ENCODE data around the gene HERC4.
"Not testable (repeated sequence)": the region's sequence is repeated elsewhere in the genome, so short reads cannot be mapped to it uniquely, and the experiment has no call there.

Gene HERC4

DNA sequence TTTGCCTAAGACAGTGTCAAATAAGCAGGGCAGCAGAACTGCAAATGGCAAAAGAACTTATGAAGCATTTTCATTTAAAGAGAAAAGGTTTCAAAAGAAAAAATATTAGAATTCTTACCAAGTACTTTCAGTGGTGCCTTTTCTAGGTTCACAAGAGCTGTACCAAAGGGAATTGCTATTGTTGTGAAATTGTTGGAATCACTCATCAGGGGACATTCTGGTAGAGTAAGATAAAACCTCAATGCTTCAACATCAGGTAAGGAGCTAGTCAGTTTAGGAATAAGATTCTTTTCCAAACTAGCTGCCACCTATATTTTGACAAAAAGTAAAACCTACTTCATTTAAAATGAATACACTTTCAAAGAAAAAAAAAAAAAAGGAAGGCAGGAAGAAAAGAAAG, 85.0 kb downstream of the HERC4 start:
- Histone ChIP-seq H3K27me3 (ENCODE audit: insufficient read depth, low read length) (no peaks in the 10 kb centered on the region), H3K27ac (ENCODE audit: low read depth, low read length) (no peak overlapping the region), H3K9ac (ENCODE audit: low read depth, low read length) (no peak overlapping the region), H3K4me3 (ENCODE audit: low read length) (no peak overlapping the region), H3K36me3 (ENCODE audit: insufficient read depth, low read length) (peaks cover 84% of the 10 kb centered on the region), H3K4me1 (ENCODE audit: insufficient read depth, low read length) (no peaks in the 10 kb centered on the region), H3K9me3 (ENCODE audit: insufficient read depth, low read depth, low read length) (no peaks in the 10 kb centered on the region)

DNA sequence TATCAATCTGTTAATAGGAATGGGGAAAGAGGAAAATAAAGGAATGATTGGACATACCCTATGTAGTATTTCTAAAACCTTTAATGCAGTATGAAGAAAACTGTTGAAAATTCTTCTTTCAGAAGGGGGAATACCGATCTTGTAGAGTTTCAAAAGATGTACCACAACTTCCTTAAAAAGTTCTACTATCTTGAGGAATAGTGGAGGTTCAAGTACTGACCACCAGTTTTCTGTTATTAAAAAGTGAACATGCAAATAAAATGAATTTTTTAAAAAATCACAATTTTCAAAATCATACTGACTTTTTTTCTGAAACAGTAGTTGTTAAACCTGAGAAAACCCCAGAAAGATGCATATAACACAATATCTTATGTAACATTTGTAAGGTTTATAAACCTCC, 86.5 kb downstream of the HERC4 start:
- Histone ChIP-seq H3K27me3 (ENCODE audit: insufficient read depth, low read length) (no peaks in the 10 kb centered on the region), H3K4me1 (ENCODE audit: insufficient read depth, low read length) (no peaks in the 10 kb centered on the region), H3K27ac (ENCODE audit: low read depth, low read length) (no peak overlapping the region), H3K4me3 (ENCODE audit: low read length) (no peak overlapping the region), H3K9ac (ENCODE audit: low read depth, low read length) (no peak overlapping the region), H3K9me3 (ENCODE audit: insufficient read depth, low read depth, low read length) (no peaks in the 10 kb centered on the region), H3K36me3 (ENCODE audit: insufficient read depth, low read length) (peaks cover 78% of the 10 kb centered on the region)
- no CpG with 5 or more reads among the region's 1 CpG for whole genome bisulfite sequencing

DNA sequence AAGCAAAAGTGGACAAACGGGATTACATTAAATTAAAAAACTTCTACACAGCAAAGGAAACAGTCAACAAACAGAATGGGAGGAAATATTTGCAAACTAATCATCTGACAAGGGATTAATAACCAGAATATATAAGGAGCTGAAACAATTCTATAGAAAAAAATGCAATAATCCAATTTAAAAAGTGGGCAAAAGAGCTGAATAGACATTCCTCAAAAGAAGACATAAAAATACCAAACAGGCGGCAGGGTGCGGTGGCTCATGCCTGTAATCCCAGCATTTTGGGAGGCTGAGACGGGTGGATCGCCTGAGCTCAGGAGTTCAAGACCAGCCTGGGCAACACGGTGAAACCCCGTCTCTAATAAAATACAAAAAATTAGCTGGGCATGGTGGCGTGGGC, 92.5 kb downstream of the HERC4 start:
- peaks cover 61% of the 10 kb centered on the region for H3K36me3 ChIP-seq (ENCODE audit: insufficient read depth, low read length)

DNA sequence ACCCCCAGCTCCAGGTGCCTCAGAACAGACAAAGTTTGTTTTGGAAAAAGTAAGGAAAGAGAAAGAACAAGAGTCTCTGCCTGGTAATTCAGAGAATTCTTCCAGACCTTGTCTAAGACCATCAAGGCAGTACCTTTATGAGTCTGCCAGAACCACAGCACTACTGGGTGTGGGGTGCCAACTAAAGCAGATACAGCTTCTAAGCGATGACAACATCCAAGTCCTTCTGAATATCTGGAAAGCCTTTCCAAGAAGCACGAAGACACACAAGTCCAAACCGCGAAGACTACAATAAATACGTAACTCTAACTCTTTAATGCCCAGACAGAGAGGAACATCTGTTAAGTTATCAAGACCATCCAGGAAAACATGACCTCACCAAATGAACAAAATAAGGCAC, 96.3 kb downstream of the HERC4 start:
- H3K9ac ChIP-seq (ENCODE audit: low read depth, low read length), result no peak overlapping the region
- no peak overlapping the region for H3K4me3 ChIP-seq (ENCODE audit: low read length)
- 96% methylated on average over 5 of the region's 5 CpGs for WGBS
- no peak overlapping the region for H3K27ac ChIP-seq (ENCODE audit: low read depth, low read length)
- peaks cover 20% of the 10 kb centered on the region for H3K4me1 ChIP-seq (ENCODE audit: insufficient read depth, low read length)
- no peaks in the 10 kb centered on the region for H3K9me3 ChIP-seq (ENCODE audit: insufficient read depth, low read depth, low read length)
- no peaks in the 10 kb centered on the region for H3K27me3 ChIP-seq (ENCODE audit: insufficient read depth, low read length)
- H3K36me3 ChIP-seq (ENCODE audit: insufficient read depth, low read length), result peaks cover 40% of the 10 kb centered on the region

More for the DNA sequence above, 92.5 kb downstream of the HERC4 start:
- 97% methylated on average over 8 of the region's 8 CpGs for WGBS
- H3K4me3 ChIP-seq (ENCODE audit: low read length); H3K27me3 ChIP-seq (ENCODE audit: insufficient read depth, low read length); H3K9ac ChIP-seq (ENCODE audit: low read depth, low read length); H3K9me3 ChIP-seq (ENCODE audit: insufficient read depth, low read depth, low read length); H3K4me1 ChIP-seq (ENCODE audit: insufficient read depth, low read length); H3K27ac ChIP-seq (ENCODE audit: low read depth, low read length): not testable (repeated sequence)

DNA sequence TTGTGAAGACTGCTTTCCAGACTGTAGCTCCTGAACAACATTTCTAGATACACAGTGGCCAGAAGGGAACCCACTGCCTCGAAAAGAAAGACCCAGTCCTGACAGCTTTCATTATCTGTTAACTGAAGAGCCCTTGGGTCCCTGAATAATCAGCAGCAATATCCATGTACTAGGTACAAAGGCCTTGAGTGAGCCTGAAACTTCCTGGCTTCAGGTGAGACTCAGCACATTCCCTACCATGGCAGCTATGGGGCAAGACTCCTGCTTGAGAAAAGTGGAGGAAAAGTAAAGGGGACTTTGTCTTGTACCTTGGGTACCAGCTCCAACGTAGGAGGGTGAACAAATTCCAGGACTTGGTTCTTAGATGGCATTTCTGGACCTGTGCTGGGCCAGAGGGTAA, 97.8 kb downstream of the HERC4 start:
- Histone ChIP-seq H3K27ac (ENCODE audit: low read depth, low read length) (peak overlapping the region; percentile 80), H3K9ac (ENCODE audit: low read depth, low read length) (no peak overlapping the region; the same call in 1 of the 2 replicates), H3K4me3 (ENCODE audit: low read length) (no peak overlapping the region), H3K4me1 (ENCODE audit: insufficient read depth, low read length) (peaks cover 20% of the 10 kb centered on the region), H3K36me3 (ENCODE audit: insufficient read depth, low read length) (peaks cover 46% of the 10 kb centered on the region), H3K27me3 (ENCODE audit: insufficient read depth, low read length) (no peaks in the 10 kb centered on the region), H3K9me3 (ENCODE audit: insufficient read depth, low read depth, low read length) (peaks cover 4% of the 10 kb centered on the region; the same call in 1 of the 2 replicates)
- WGBS, result 90% methylated on average over 2 of the region's 2 CpGs

DNA sequence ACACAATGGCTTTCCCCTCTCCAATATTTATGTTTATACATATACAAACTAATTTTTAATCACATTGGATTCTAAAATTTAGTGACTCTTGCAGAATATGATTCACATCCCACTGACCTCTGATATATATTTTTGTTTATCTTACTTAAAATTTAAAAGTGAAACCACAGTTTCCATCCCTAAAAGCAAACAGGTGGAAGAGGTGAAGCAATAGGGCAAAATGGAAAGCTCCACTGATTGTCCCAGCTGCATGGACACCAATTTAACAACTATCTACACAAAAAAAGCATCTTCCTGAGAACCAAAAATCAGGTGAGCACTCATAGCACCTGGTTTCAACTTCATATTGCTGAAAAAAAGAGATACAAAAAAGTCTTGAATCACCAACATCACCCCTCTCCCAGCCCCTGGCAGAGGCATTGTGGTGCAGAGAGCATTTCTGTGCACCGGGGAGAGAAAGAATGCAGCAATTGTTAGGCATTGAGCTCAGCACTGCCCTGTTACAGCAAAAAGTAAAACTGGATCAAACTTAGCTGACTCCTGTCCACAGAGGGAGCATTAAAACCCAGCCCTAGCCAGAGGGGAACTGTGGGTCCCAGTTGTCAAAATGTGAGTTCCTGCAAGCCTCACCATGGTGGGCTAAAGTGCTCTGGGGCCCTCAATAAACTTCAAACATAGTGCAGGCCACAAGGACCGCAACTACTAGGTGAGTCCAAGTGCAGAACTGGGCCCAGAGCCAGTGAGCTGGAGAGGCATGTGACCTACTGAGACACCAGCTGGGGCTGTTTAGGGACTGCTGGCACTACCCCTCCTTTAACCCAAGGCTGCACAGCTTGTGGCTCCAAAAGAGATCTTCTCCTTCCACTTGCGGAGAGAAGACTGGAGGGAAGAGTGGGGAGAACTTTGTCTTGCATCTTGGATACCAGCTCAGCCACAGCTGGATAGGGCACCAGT, 98.5 kb downstream of the HERC4 start:
- no peaks in the 10 kb centered on the region for H3K27me3 ChIP-seq (ENCODE audit: insufficient read depth, low read length)
- H3K27ac ChIP-seq (ENCODE audit: low read depth, low read length), result peak overlapping the region; percentile 80; the same call in 1 of the 2 replicates
- H3K36me3 ChIP-seq (ENCODE audit: insufficient read depth, low read length), result peaks cover 50% of the 10 kb centered on the region
- peaks cover 20% of the 10 kb centered on the region for H3K4me1 ChIP-seq (ENCODE audit: insufficient read depth, low read length)
- H3K9me3 ChIP-seq (ENCODE audit: insufficient read depth, low read depth, low read length), result peaks cover 9% of the 10 kb centered on the region
- no peak overlapping the region for H3K4me3 ChIP-seq (ENCODE audit: low read length)
- no peak overlapping the region for H3K9ac ChIP-seq (ENCODE audit: low read depth, low read length)
- WGBS, result 73% methylated on average over 3 of the region's 3 CpGs

DNA sequence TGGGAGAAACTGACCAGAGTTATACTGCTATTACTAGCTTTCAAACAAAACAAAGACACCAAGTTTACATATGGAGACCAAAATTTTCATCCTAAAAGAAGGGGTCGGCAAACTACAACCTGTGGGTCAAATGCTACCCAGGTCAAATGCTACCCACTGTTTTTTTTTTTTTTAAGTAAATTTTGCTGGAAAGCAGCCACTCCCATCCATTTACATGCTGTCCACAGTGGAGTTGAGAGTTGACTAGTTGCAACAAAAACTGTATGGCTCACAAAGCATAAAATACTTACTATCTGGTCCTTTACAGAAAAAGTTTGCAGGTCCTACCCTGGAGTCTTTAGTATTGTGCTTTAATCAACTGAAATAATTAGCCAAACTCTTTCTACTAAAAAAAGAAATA, 99.2 kb downstream of the HERC4 start:
- Histone ChIP-seq H3K9ac (ENCODE audit: low read depth, low read length) (no peak overlapping the region), H3K4me1 (ENCODE audit: insufficient read depth, low read length) (peaks cover 20% of the 10 kb centered on the region), H3K9me3 (ENCODE audit: insufficient read depth, low read depth, low read length) (peaks cover 15% of the 10 kb centered on the region), H3K27me3 (ENCODE audit: insufficient read depth, low read length) (no peaks in the 10 kb centered on the region), H3K4me3 (ENCODE audit: low read length) (no peak overlapping the region), H3K36me3 (ENCODE audit: insufficient read depth, low read length) (peaks cover 52% of the 10 kb centered on the region), H3K27ac (ENCODE audit: low read depth, low read length) (peak overlapping the region; percentile 80; the same call in 1 of the 2 replicates)
- 46% methylated on average over 1 of the region's 1 CpG for WGBS

DNA sequence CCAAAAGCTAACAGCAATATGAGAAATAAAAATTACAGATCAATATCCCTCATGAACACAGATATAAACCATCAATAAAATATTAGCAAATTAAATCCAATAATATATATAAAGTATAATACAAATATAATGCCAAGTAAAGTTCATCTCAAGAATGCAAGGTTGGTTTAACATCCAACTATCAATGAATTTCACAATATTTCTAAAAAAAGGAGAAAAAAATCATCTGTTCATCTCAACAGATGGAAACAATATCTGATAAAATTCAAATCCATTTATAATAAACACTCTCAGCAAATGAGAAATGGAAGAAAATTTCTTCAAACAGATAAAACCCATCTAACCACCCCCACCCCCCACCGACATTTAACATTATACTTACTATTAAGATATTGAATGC, 103.8 kb downstream of the HERC4 start:
- H3K36me3 ChIP-seq (ENCODE audit: insufficient read depth, low read length), result peaks cover 27% of the 10 kb centered on the region
- no peak overlapping the region for H3K4me3 ChIP-seq (ENCODE audit: low read length)
- no peaks in the 10 kb centered on the region for H3K27me3 ChIP-seq (ENCODE audit: insufficient read depth, low read length)
- WGBS, result no CpG with 5 or more reads among the region's 1 CpG
- H3K9ac ChIP-seq (ENCODE audit: low read depth, low read length), result no peak overlapping the region
- peaks cover 11% of the 10 kb centered on the region for H3K4me1 ChIP-seq (ENCODE audit: insufficient read depth, low read length)
- no peak overlapping the region for H3K27ac ChIP-seq (ENCODE audit: low read depth, low read length)
- peaks cover 15% of the 10 kb centered on the region for H3K9me3 ChIP-seq (ENCODE audit: insufficient read depth, low read depth, low read length)

DNA sequence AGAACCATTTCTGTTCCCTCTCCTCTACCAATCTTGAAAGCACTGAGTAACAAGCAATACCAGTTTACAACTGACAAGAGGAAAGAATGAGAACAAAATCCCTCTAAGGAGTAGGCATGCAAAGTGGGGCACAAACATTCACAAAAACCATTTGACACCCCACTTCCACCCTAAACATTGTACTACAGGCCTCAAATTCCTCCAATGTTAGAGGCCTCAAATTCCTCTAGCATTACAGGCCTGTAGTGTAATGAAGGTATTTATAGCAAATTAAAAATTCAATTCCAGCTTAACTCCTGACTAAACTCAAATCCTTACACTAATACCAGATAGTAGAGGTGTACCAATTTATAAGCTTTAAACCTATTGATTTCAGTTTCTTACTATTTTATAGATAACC, 105.2 kb downstream of the HERC4 start:
- Histone ChIP-seq H3K27ac (ENCODE audit: low read depth, low read length) (no peak overlapping the region), H3K9me3 (ENCODE audit: insufficient read depth, low read depth, low read length) (peaks cover 15% of the 10 kb centered on the region), H3K4me1 (ENCODE audit: insufficient read depth, low read length) (0 out of 2 replicates have a peak, but pooled peaks cover 2% of the 10 kb centered on the region), H3K27me3 (ENCODE audit: insufficient read depth, low read length) (no peaks in the 10 kb centered on the region), H3K4me3 (ENCODE audit: low read length) (no peak overlapping the region), H3K36me3 (ENCODE audit: insufficient read depth, low read length) (peaks cover 42% of the 10 kb centered on the region), H3K9ac (ENCODE audit: low read depth, low read length) (no peak overlapping the region)

DNA sequence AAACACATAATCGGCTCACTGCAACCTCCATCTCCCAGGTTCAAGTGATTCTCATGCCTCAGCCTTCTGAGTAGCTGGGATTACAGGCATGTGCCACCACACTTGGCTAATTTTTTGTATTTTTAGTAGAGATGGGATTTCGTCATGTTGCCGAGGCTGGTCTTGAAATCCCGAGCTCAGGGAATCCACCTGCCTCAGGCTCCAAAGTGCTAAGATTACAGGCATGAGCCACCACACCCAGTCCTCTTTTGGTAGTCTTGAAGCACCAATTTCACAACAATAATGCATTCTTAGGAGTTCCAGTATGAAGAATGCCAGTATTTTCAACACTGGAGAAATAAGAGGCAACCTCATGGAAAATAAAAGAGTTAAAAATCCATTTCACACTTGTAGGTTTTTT, 109.0 kb downstream of the HERC4 start:
- not testable (repeated sequence) for H3K4me1 ChIP-seq (ENCODE audit: insufficient read depth, low read length); H3K27me3 ChIP-seq (ENCODE audit: insufficient read depth, low read length); H3K9ac ChIP-seq (ENCODE audit: low read depth, low read length); H3K27ac ChIP-seq (ENCODE audit: low read depth, low read length); H3K4me3 ChIP-seq (ENCODE audit: low read length); H3K9me3 ChIP-seq (ENCODE audit: insufficient read depth, low read depth, low read length)
- H3K36me3 ChIP-seq (ENCODE audit: insufficient read depth, low read length), result peaks cover 35% of the 10 kb centered on the region
- 91% methylated on average over 4 of the region's 4 CpGs for WGBS

DNA sequence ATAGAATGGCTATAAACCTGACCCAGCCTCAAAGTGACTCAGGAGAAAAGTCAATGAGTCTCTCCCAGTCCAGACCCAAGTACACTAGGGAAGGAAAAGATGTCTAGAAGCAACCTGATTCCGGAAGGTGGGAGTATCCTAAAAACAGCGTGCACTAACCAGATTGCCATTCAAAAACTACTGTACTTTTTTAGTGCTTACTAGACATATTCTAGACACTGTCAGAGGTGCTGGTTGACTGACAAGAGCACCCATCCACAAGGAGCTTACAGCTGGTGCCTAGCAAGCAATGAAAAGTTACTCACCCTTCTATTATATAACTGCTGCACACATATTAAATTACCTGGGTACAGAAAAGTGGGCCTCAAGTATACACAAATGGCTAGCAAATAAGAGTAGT, 109.6 kb downstream of the HERC4 start:
- H3K36me3 ChIP-seq (ENCODE audit: insufficient read depth, low read length), result peaks cover 34% of the 10 kb centered on the region
- H3K9me3 ChIP-seq (ENCODE audit: insufficient read depth, low read depth, low read length), result no peaks in the 10 kb centered on the region
- no peaks in the 10 kb centered on the region for H3K27me3 ChIP-seq (ENCODE audit: insufficient read depth, low read length)

More for the DNA sequence above, 109.6 kb downstream of the HERC4 start:
- H3K27ac ChIP-seq (ENCODE audit: low read depth, low read length), result no peak overlapping the region
- H3K4me3 ChIP-seq (ENCODE audit: low read length), result no peak overlapping the region
- H3K4me1 ChIP-seq (ENCODE audit: insufficient read depth, low read length), result peaks cover 2% of the 10 kb centered on the region; the same call in 1 of the 2 replicates
- H3K9ac ChIP-seq (ENCODE audit: low read depth, low read length), result no peak overlapping the region
- WGBS, result 93% methylated on average over 2 of the region's 2 CpGs

Data from HUES64 (cell line).